GM18526 (cell line): ENCODE data around the gene BID.

Source experiments
- POLR2A ChIP-seq: IDR thresholded peaks from 3 replicates; pipeline ENCODE4 v1.6.1; 2011; ENCODE audit not compliant: insufficient read length; ENCODE audit errors: extremely low read depth

Gene BID

DNA sequence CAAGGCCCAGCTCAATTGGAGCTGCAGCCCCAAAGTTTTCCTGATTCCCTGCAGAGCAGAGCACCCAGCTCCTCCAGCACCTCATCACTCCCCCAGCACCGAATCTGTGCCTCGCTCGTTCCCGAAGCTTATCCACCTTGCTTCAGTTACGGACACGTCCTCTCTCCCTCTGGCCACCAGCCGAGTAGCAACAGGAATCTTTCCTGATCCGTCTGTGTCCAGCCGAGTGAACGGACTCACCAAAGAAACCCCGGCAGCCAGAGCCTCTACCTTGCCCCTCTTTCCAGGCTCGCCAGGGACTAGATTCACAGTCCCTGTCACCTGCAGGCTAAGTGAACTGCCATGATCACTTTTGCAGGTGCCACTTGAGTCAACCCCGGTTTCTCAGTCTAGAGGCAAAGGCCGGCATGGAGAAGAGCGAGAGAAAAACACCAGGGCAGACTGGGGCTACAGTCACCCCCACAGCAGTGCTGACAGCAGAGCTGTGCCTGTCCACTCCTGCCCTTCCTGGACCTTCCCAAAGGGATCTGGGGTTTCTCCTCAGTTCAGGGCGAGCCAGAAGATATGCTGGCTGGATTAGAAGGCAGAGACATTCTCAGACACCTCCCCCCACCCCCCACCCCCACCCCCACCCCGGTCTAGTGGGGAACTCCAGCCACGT, 32.3 kb downstream of the BID start:
- no peak for TF ChIP-seq POLR2A

DNA sequence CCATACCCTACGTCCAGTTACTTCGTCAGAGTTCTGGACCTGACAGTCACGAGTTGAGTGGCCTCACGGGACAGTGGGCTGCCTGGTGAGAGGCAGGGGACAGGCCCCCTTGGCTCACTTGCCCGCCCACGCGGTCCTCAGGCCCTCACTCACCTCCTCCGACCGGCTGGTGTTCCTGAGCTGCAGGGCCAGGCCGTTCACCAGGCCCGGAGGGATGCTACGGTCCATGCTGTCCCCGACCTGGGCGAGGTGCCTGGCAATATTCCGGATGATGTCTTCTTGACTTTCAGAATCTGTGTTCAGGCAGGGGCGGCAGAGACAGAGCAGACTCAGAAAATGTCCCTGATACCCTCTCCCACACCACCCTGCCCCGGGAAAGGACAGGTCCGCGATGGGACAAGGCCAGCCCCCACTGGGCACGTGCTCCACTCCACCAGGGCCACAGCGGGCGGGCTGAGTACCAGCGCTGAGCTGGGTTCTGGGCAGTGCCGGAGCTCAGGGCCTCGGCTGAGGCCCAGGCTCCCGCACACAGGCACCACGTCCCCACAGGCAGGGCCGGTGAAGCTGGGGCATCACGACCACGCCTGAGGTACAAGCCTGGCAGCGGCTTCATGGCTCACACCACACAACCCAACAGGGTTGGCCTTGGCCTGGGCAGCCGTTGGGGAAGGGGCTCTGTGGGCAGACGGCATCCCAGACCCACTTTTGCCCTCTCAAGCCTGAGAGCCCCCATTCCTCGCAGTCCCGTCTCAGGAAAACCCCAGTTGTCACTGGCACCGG, 34.9 kb downstream of the BID start:
- no peak for TF ChIP-seq POLR2A

DNA sequence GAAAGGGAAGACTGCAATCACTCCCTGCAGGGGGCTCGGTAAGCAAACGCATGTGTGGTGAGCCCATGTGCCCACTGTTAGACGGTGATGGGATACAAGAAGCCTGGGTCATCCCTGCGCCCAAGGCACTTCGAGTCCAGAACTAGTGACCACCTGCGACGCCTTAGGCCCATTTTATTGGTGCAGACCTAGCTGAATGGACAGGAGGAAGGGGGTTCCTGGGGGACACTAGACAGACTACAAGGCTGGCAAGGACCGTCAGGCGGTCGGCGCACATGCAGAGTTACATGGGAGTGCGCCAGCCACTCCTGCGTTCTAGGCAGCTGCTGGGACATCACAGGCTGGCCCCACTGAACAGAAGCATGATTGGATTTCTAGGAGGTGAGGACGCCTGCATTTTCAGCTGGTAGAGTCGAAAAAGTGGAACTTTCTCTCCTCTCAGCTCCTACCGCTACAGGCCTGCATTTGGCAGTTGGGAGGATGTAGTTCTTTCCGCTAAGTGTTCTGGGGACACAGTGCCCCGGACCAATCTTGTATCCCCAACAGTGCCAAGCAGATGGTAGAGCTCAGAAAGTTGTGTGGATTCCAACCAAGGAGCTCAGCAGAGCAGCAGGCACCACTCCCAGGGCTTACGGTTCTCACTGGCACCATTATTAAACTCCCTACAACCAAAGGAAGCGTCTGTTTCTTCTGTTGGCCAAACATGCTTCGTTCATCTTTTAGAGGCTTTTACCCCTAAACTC, 35.7 kb downstream of the BID start:
- TF ChIP-seq POLR2A = no peak

DNA sequence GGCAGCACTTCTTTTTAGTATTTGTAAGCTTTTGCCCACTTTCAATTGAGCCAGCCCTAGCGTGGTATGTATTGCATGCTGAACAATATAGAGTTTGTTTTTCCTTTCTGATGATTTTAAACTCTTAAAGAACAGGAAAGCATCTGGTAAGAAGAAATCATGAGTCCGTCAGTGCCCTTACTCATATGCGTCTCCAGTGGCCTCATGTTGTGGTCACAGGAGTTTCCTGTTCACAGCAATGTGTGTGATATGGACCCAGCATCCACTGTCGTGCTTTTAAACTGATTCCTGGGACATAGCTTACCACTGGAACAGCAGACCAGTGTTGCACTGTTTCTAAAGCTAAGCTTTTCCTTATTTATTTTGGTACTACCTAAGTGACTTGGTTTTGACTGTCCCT, 40.1 kb downstream of the BID start:
- TF ChIP-seq POLR2A = no peak

DNA sequence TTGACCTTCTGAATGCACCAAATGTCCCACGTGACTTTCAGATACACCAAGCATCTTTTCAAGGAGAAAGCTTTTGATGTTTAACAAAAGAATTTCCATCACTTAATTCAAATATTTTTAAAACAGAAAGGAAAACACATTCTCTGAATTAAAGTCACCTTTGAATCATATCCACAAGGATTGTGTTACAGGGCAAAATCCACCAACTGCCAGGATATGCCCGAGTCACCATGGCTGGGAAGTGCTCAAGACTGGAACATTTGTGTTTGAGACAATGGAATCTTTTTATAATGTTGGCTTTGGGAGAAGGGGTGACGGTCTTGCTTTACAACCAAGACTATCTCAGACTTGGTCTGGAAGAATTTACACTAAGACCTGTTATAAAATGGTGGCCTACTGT, 40.8 kb downstream of the BID start:
- TF ChIP-seq POLR2A = no peak

DNA sequence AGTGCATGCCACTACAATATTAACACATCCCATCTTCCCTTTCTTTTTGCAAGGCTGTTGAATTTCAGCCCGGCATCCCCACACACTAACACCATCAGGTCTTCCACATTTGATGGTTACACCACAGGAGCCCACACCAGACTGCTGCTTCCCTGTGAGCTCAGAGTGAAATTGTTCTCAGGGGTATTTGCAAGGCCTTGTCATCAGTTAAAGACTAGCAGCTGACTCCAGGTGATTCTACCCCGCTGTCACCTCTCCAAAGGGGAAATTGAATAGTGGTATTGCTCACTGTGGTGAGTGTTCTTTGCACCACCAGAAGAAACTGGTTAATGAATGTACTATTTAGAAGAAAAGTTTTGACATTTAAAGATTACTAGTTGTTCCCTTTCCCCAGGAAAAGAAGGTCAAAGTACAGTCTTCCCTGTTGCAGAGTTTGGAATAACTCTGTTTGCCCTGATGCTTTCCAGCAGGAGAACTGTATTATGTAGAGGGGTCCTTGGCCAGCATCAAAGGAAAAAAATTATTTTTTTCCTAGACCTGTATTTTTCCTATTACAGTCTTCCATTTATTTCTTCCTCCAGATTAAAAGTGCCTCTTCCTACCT, 41.9 kb downstream of the BID start:
- no peak for TF ChIP-seq POLR2A

DNA sequence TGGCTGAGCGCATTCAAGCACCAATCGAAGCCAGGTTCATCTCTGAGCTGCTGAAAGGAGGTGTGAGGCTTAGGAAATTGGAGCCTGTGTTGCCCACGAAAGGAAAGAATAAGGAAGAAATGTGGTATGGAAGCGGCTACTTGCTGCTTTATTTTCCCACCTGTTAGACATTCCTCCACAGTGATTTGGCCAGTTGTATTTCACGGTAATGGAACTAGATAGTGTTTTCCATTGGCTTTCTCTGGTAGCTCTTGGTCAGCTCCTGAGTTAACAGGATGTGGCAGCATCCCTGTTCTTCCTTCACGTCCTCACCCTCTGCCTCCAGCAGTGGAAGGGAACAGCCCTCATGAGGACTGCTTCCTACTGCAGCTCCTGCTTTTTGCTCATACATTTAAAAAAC, 44.7 kb downstream of the BID start:
- TF ChIP-seq POLR2A = no peak

DNA sequence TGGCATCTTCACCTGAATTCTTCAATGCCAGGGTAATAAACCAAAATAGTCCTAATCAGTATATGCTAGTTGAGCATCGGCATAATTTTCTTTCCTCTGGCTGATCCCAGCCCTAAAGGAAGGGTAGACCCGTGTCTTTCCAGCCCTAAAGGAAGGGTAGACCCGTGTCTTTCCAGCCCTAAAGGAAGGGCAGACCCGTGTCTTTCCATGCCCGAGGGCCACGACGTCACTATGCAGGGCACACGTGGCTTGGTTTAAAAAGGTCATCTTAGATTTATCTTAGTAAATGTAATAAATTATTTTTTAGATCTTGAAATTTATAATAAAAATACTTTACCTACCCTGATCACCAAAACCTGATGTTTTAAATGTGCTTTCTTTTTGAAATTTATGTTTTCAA, 45.5 kb downstream of the BID start:
- TF ChIP-seq POLR2A = no peak

DNA sequence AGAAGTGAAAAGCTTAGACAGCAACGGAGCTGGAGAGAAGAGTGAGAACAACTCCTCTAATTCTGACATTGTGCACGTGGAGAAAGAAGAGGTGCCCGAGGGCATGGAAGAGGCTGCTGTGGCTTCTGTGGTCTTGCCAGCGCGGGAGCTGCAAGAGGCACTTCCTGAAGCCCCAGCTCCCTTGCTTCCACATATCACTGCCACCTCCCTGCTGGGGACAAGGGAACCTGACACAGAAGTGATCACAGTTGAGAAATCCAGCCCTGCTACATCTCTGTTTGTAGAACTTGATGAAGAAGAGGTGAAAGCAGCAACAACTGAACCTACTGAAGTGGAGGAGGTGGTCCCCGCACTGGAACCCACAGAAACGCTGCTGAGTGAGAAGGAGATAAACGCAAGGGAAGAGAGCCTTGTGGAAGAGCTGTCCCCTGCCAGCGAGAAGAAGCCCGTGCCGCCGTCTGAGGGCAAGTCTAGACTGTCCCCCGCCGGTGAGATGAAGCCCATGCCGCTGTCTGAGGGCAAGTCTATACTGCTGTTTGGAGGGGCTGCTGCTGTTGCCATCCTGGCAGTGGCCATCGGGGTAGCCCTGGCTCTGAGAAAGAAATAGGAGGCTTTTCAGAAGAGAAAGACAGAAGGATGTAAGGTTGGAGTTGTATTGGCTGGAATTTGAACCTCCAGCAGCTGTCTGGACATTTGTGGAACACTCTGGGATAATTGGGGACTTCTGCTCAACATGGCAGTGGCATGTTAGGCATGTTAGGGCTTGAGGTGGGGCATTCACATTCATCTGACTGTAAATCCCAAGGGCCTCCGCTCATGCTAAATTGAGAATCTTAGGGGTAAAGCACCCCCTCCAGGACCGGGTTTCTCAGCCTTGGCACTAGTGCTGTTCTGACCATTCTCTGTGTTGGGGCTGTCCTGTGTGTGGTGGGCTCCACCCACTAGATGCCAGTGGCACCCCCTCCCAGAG, 47.1 kb downstream of the BID start:
- no peak for TF ChIP-seq POLR2A

DNA sequence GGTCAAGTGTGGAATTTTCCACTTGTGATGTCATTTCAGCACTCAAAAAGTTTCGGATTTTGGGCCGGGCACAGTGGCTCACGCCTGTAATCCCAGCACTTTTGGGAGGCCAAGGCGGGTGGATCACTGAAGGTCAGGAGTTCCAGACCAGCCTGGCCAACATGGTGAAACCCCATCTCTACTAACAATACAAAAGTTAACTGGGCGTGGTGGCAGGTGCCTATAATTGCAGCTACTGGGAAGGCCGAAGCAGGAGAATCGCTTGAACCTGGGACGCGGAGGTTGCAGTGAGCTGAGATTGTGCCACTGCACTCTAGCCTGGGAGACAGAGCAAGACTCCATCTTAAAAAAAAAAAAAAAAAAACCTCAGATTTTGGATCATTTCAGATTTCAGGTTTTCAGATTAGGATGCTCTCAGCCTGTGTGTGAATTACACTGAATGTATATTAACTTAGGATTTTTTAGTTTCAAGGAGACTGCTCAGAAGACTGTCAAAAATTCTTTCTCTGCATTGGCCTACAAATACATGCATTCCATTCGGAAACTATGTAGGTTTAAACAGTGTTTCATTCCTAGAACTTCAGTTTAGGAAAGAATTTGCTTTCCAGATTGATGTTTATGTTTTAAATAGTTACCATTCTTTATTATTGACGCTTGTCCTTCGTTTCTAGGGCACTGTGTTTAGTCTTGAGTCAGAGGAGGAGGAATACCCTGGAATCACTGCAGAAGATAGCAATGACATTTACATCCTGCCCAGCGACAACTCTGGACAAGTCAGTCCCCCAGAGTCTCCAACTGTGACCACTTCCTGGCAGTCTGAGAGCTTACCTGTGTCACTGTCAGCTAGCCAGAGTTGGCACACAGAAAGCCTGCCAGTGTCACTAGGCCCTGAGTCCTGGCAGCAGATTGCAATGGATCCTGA, 48.0 kb downstream of the BID start:
- no peak for TF ChIP-seq POLR2A

DNA sequence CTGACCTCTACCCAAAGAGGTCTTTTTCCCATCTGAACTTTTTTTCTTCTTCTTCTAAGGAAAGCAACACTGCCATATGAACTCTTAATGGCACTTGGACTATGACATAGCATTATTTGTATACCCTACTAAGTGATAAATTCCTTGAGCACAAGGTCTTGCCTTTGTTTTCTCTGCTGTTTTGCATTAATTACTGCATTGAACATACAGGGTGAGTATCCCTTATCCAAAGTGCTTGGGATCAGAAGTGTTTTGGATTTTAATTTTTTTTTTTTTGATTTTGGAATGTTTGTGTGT, 48.8 kb downstream of the BID start:
- no peak for TF ChIP-seq POLR2A

DNA sequence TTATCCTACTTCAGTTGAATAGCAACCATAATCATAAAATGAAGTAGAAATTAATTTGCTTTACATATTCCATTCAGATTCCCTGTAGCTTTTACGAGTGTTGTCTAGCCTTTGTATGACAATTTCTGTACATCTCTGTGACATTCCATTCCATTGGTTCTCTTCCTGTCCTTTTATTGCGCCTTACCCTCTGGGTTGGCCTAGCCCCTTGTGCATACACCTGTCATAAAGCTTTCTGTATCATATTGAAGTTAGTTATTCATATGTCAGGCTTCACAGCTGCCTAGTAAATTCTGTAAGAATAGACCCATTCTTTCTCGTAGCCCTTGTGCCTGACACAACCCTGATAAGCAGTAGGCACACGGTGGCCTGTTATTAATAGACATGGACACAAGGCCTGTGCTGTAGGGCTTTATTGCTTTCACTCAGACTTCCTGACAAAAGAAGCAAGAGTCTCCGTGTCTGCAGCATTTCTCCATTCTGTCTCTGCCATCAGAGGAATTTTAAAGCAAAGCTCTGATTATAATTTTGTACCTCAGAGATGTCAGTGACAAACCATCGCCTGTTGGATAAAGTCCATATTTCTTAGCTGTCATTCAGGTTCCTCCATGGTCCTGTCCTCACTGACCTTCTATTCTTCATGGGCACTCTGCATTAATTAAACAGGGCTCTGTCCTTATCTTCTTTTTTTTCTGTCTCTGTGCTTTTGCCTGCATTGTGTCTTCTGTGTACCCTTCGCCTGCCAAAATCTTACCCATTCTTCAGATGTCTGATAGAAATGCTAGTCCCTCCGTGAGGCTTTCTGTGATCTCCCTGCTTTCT, 49.4 kb downstream of the BID start:
- TF ChIP-seq POLR2A = no peak

DNA sequence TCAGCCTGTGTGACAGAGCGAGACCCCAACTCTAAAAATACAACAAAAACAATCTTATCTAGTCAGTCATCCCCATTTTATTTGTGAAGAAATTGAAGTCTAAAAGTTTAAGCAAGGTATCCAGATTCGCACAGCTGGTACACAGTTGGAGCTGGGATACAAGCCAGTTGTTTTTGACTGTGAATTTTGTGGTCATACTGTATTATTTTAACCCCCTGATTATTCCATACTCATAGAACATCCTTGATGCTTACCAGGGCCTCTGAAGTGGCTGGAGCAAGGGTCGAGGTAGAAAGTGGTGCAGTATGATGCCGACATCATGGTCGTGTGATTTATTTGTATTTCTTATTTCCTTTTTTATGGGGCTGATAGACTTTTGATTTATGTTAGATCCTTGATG, 50.0 kb downstream of the BID start:
- no peak for TF ChIP-seq POLR2A
